Epithelial cell of proximal tubule (primary cell): ENCODE data around the gene SRRD. TPM values are rescaled to one million over a fixed set of nuclear protein-coding genes. Genes with fewer than 3 reads are reported as not detected.

Experiments
- DNase-seq: peaks from one replicate; pipeline ENCODE4 v3.0.0-alpha.2; 2011; ENCODE audit warnings: low read depth
- H3K4me3 ChIP-seq: 2 replicates; pipeline ENCODE4 v1.5.1; 2011; ENCODE audit warnings: low read depth, mild to moderate bottlenecking, low read length
- total RNA-seq: library from RNA; depleted of rRNA; stranded (reverse); fragments of >200 nt; gene quantifications from 2 replicates; pipeline ENCODE4 v1.2.3, GENCODE V29; 2015
- TF ChIP-seq, protein P1 (sequence below): conservative IDR thresholded peaks from 2 replicates; pipeline ENCODE4 v1.5.1; 2012; ENCODE audit warnings: low read depth, mild to moderate bottlenecking, low read length

Gene SRRD
- total RNA-seq, 1 donor from 2014 or later = 17.1 TPM

DNA sequence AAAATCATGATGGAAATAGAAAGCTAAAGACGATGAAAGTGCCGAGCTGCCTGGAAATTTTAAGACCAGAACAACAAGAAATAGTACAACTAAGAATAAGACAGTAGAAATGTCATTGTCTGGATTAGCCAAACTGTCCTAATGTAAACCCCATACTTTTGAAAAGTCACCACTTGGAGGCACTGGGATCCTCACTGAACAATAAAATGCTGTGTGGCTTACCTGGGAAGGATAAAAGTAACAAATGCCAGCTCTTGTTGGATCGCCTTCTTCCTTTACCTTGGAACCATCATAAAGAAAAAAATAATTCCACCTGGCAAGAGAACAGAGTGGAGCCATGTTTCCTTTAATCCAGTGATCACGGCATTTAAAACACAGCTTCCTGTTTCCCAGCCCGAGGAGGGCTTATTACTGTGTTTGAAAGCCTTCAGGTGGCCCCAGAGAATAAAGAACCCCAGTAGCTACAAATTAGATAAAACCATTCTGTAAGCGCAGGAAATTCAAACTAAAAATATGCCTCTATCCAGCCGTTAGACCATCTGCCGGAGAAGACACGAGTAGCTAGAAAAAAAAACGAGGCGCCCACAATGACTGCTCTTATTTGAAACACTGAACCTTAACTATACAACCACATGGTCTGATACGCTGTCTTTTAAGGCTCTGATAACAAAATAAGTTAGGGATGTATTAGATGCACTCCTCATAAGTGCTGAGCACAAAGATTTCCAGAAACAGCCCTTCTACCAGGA, 4.5 kb upstream of the SRRD start:
- no peak for DNase-seq
- peak overlapping the region; percentile 49 for H3K4me3 ChIP-seq
- TF ChIP-seq, protein P1, sequence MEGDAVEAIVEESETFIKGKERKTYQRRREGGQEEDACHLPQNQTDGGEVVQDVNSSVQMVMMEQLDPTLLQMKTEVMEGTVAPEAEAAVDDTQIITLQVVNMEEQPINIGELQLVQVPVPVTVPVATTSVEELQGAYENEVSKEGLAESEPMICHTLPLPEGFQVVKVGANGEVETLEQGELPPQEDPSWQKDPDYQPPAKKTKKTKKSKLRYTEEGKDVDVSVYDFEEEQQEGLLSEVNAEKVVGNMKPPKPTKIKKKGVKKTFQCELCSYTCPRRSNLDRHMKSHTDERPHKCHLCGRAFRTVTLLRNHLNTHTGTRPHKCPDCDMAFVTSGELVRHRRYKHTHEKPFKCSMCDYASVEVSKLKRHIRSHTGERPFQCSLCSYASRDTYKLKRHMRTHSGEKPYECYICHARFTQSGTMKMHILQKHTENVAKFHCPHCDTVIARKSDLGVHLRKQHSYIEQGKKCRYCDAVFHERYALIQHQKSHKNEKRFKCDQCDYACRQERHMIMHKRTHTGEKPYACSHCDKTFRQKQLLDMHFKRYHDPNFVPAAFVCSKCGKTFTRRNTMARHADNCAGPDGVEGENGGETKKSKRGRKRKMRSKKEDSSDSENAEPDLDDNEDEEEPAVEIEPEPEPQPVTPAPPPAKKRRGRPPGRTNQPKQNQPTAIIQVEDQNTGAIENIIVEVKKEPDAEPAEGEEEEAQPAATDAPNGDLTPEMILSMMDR = no peak

DNA sequence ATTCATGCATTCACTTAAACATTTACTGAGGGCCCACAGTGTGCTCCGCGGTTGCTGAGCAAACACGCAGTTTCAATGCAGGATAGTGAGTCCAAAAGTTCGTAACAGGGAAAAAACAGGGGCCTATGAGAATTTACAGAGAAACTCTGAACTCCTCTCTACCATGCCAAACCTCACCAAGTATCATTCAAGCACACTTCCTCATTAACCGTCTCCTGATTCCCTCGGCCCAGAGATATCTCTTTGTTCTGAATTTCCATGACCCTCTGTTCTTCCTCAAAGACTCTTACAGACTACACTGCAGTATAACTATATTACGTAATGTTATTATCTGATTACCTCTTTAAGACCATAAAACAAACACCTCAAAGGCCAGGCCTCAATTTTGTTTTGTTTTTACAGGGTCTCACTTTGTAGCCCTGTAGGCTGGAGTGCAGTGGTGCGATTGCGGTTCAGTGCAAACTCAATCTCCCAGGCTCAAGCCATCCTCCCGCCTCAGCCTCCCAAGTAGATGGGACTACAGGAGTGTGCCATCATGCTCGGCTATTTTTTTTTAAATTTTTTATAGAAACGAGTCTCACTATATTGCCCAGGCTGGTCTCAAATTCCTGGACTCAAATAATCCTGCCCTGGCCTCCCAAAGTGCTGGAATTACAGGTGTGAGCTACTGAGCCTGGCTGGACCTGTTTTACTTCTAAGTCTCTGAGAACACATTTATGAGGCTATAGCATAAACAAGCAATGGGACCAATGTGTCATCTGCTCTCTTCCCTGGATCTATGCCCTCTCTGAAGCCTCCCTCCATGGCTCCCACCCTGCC, 3.7 kb upstream of the SRRD start:
- peak overlapping the region; percentile 49 for H3K4me3 ChIP-seq
- DNase-seq = no peak
- TF ChIP-seq, protein P1 = no peak

DNA sequence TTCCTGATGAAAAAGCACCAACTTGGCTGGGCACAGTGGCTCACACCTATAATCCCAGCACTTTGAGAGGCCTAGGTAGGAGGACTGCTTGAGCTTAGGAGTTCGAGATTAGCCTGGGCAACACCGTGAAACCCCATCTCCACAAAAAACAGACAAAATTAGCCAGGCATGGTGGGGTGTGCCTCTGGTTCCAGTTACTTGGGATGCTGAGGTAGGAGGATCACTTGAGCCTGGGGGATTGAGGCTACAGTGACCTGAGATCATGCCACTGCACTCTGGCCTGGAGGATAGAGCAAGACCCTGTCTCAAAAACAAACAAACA, 3.1 kb upstream of the SRRD start:
- TF ChIP-seq, protein P1 = no peak
- peak overlapping the region; percentile 1 for H3K4me3 ChIP-seq
- DNase-seq = no peak

DNA sequence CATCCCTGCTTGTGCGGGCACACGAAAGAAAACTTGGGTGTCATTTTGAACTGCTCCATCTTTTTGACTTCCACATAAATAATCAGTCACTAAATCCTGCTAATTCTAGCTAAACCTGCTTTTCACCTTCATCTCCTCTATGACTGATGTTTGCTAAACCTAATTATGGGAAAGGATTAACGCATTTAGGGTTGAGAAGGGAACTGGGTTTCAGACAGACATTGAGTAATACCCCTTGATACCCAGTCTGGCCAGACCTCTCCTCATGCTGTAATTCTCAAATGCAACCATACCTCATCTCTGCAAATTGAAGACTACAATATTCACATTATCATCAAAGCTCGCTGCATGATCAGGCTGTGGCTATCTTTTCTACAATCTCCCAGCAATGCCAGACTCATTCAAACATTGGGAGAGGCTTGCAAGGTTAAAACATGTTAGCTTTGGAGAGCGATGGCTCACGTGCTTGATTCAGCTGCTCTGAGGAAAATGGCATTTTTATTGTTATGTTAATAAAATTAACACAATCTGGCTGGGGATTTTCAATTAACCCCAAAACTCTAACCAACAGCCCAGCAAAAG, 2.5 kb upstream of the SRRD start:
- TF ChIP-seq, protein P1 = no peak
- H3K4me3 ChIP-seq = no peak overlapping the region
- DNase-seq = no peak

DNA sequence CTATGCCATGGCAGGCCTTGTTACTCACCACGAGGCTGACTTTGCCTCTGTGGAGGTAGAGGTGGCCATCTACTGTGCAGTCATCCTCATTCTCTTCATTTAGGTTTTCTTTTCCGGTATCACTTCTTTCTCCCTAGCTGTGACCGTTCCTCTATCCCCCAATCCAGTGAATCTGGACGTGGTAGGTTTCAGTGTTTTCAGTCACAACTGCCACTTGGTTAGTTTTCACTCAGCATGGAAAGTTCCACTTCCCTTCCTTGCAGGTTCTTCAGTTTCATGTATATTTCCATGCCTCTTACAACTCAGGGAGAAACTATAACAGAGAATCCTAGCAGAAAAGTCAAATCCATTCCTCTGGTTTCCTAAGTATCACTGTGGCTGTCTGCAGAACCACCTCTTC, 2.0 kb upstream of the SRRD start:
- TF ChIP-seq, protein P1 = no peak
- no peak for DNase-seq
- no peak overlapping the region for H3K4me3 ChIP-seq

DNA sequence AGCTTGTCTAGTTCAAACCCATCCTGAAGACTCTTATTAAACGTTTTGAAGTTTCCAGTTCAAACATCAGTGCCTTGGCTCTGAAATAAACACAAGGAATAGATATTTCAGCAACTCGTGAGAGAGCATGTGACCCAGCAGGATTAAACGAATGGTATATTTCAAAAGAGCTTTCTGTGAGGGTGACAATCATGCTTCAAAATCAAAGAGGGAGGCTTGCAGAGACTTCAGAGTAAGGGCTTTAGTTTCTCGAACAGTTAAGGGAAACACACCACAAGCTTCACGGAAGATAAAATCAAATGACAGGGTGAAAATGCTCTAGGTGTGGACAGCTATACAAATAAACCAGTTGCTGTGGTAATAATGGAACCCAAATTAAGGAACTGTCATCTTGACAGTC, 1.5 kb upstream of the SRRD start:
- TF ChIP-seq, protein P1 = no peak
- H3K4me3 ChIP-seq = no peak overlapping the region

More for the DNA sequence above, 1.5 kb upstream of the SRRD start:
- DNase-seq = no peak
